ENCODE results near the gene TIMM13.

TIMM13 gene

GRCh38 chr19:2380567-2380966, 46.8 kb downstream of the TIMM13 start:
- no peaks in the 10 kb centered on the region for H3K79me2 ChIP-seq (ENCODE audit: insufficient read depth, low read length)
- DNase-seq (no peak), ATAC-seq (ENCODE audit: insufficient read depth, low read depth) (no peak)
- H3K4me1 ChIP-seq (ENCODE audit: insufficient read depth, low read length), result no peaks in the 10 kb centered on the region
- H4K20me1 ChIP-seq (ENCODE audit: insufficient read depth, low read length), result no peaks in the 10 kb centered on the region
- TF ChIP-seq, protein P1, sequence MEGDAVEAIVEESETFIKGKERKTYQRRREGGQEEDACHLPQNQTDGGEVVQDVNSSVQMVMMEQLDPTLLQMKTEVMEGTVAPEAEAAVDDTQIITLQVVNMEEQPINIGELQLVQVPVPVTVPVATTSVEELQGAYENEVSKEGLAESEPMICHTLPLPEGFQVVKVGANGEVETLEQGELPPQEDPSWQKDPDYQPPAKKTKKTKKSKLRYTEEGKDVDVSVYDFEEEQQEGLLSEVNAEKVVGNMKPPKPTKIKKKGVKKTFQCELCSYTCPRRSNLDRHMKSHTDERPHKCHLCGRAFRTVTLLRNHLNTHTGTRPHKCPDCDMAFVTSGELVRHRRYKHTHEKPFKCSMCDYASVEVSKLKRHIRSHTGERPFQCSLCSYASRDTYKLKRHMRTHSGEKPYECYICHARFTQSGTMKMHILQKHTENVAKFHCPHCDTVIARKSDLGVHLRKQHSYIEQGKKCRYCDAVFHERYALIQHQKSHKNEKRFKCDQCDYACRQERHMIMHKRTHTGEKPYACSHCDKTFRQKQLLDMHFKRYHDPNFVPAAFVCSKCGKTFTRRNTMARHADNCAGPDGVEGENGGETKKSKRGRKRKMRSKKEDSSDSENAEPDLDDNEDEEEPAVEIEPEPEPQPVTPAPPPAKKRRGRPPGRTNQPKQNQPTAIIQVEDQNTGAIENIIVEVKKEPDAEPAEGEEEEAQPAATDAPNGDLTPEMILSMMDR (IDR thresholded peaks at IDR 0.05; ENCODE audit: borderline replicate concordance, extremely low read depth, low read length, poor library complexity, severe bottlenecking), result no peak
- TF ChIP-seq EZH2 (IDR thresholded peaks at IDR 0.05; ENCODE audit: borderline replicate concordance, low read depth, low read length, severe bottlenecking), result no peak
- H3K27ac ChIP-seq (ENCODE audit: low read length), result no peak overlapping the region
- peaks cover 13% of the 10 kb centered on the region for H3K9me3 ChIP-seq (ENCODE audit: insufficient read depth, low read length, severe bottlenecking)
- H2AFZ ChIP-seq (ENCODE audit: low read depth, low read length), result no peak overlapping the region
- H3K4me2 ChIP-seq (ENCODE audit: insufficient read depth, low read length), result no peak overlapping the region
- H3K9ac ChIP-seq (ENCODE audit: low read depth, low read length), result no peak overlapping the region
- H3K4me3 ChIP-seq (ENCODE audit: low read depth in 1 of 2, low read length in 2 of 2), result no peak overlapping the region
- no peaks in the 10 kb centered on the region for H3K36me3 ChIP-seq (ENCODE audit: insufficient read depth, low read length)
- no peaks in the 10 kb centered on the region for H3K27me3 ChIP-seq (ENCODE audit: insufficient read depth, low read length, poor library complexity)

DNA sequence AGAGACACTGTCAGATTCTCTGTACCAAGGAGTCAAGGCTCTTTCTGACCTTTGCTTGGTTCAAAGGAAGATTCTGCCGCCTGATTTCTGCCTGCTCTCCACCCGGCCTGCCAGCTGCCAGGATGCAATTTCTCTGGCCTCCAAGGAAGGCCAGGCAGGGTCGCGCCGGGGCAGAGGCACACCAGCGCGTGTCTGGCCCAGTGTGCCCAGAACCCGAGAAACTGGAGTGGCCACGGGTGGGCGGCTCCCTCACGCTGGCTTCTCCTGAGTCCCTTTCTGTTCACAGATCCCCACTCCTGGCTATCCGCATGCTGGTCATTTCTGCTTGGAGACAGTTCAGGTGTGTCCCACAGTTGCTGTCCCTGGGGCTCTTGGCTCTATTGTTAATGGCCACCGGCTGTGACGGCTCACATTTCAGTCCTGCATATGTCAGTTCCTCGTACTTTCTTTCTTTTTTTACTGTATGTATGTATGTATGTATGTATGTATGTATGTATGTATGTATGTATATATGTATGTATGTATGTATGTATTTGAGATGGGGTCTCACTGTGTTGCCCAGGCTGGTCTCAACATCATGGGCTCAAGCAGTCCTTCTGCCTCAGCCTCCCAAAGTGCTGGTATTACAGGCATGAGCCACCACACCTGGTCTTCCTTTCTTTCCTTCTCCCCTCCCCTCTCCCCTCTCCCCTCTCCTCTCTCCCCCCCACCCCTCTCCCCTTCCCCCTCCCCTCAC, 50.4 kb downstream of the TIMM13 start:
- Histone ChIP-seq H3K27me3 (ENCODE audit: insufficient read depth, low read length, poor library complexity) (no peaks in the 10 kb centered on the region), H4K20me1 (ENCODE audit: insufficient read depth, low read length) (no peaks in the 10 kb centered on the region), H3K27ac (ENCODE audit: low read length) (no peak overlapping the region), H3K4me3 (ENCODE audit: low read depth in 1 of 2, low read length in 2 of 2) (no peak overlapping the region), H3K9me3 (ENCODE audit: insufficient read depth, low read length, severe bottlenecking) (peaks cover 13% of the 10 kb centered on the region), H2AFZ (ENCODE audit: low read depth, low read length) (no peak overlapping the region), H3K4me1 (ENCODE audit: insufficient read depth, low read length) (no peaks in the 10 kb centered on the region), H3K36me3 (ENCODE audit: insufficient read depth, low read length) (no peaks in the 10 kb centered on the region), H3K79me2 (ENCODE audit: insufficient read depth, low read length) (no peaks in the 10 kb centered on the region), H3K9ac (ENCODE audit: low read depth, low read length) (no peak overlapping the region), H3K4me2 (ENCODE audit: insufficient read depth, low read length) (no peak overlapping the region)
- DNase-seq (no peak), ATAC-seq (ENCODE audit: insufficient read depth, low read depth) (no peak)
- TF ChIP-seq, protein P1 (IDR thresholded peaks at IDR 0.05; ENCODE audit: borderline replicate concordance, extremely low read depth, low read length, poor library complexity, severe bottlenecking), result no peak
- no peak for TF ChIP-seq EZH2 (IDR thresholded peaks at IDR 0.05; ENCODE audit: borderline replicate concordance, low read depth, low read length, severe bottlenecking)
